ENCODE results near the gene AKAP13. TPM values are rescaled to one million over a fixed set of nuclear protein-coding genes. Genes with fewer than 3 reads are reported as not detected.
A peak's percentile ranks its signal among the peaks of the same experiment; 100 is the strongest.

AKAP13 gene
- total and polyA plus RNA-seq, 2 of the 13 experiments (the other 11 are each of a cell fraction or from before 2014, with no cell fraction given) = 6.7 to 27.1 TPM

- DNase-seq (ENCODE audit: low spot score) = peak; percentile 28
- Histone ChIP-seq H3K27ac (ENCODE audit: extremely low read length, insufficient read depth, low read length) (peak overlapping the region; percentile 83), H4K20me1 (ENCODE audit: insufficient read depth, low read length) (peaks cover 11% of the 10 kb centered on the region), H3K9ac (ENCODE audit: insufficient read depth, low read depth, low read length) (peak overlapping the region; percentile 82), H3K27me3 (ENCODE audit: control insufficient read depth in 1 of 2, insufficient read depth in 2 of 2, low read length in 2 of 2) (no peaks in the 10 kb centered on the region; a peak in 1 of 5 replicates), H3K4me2 (ENCODE audit: low read depth, low read length) (peak overlapping the region; percentile 93), H3K79me2 (ENCODE audit: insufficient read depth, low read length) (peaks cover 35% of the 10 kb centered on the region), H3K9me3 (ENCODE audit: low read length) (no peaks in the 10 kb centered on the region), H3K4me3 (replicated peaks in 1 of 3; ENCODE audit: insufficient read depth in 1 of 3, low read depth in 2 of 3, low read length in 3 of 3) (peak overlapping the region; percentile 80 to 95 (median 94)), H3K36me3 (replicated peaks in 1 of 2; ENCODE audit: control insufficient read depth in 1 of 2, insufficient read depth in 2 of 2, low read length in 2 of 2) (no peaks in the 10 kb centered on the region), H2AFZ (ENCODE audit: low read length) (no peak overlapping the region), H3K4me1 (ENCODE audit: insufficient read depth, low read length) (peaks cover 39% of the 10 kb centered on the region)
- CTCF ChIA-PET (ENCODE audit: low intra/inter-chr PET ratio, low total read pairs) = no interaction called here
- under 1% methylated on average over 24 of the region's 56 CpGs for WGBS (ENCODE audit: low lambda C conversion rate)
- TSS peak; percentile 56 for BruUV-seq (replicated peaks)
- in situ Hi-C loops (cut with HindIII; ENCODE audit: extremely low pct_ligation_motif_present, low pct_unique_long_range_greater_than_20kb) (no loop called here), intact Hi-C loops (cut with micrococcal nuclease; ENCODE audit: unreplicated experiment) (no loop called here)
- POLR2A ChIA-PET = interaction anchor here (0.9 to 1.4 kb wide), 2 partner anchors 16 to 43 kb away, joined by 3 to 4 read pairs; no protein-coding TSS in a partner anchor
- no peak for FAIRE-seq
- ATAC-seq = peak; percentile 72
- no peak for TF ChIP-seq ZNF773 (CRISPR knock-in tag; IDR thresholded peaks at IDR 0.05; ENCODE audit: borderline replicate concordance)
- TF ChIP-seq SRSF9 (IDR thresholded peaks at IDR 0.05; ENCODE audit: borderline replicate concordance, insufficient read depth, low read depth, low read length, poor library complexity, severe bottlenecking) = no peak
- TF ChIP-seq HMGA1 (CRISPR knock-in tag; conservative IDR thresholded peaks at IDR 0.05) = no peak
- TF ChIP-seq ZNF280B (CRISPR knock-in tag; IDR thresholded peaks at IDR 0.05; ENCODE audit: borderline replicate concordance) = no peak
- no peak for TF ChIP-seq SIX4 (CRISPR knock-in tag; IDR thresholded peaks at IDR 0.05)
- TF ChIP-seq HOMEZ (CRISPR knock-in tag; IDR thresholded peaks at IDR 0.05; ENCODE audit: low read depth) = no peak
- TF ChIP-seq FOXJ3 (CRISPR knock-in tag; IDR thresholded peaks at IDR 0.05; ENCODE audit: borderline replicate concordance) = no peak
- no peak for TF ChIP-seq ZNF296 (CRISPR knock-in tag; conservative IDR thresholded peaks at IDR 0.05)
- no peak for TF ChIP-seq NFKBIZ (CRISPR knock-in tag; IDR thresholded peaks at IDR 0.05)
- TF ChIP-seq ZNF709 (CRISPR knock-in tag; IDR thresholded peaks at IDR 0.05) = no peak
- TF ChIP-seq, protein P1, sequence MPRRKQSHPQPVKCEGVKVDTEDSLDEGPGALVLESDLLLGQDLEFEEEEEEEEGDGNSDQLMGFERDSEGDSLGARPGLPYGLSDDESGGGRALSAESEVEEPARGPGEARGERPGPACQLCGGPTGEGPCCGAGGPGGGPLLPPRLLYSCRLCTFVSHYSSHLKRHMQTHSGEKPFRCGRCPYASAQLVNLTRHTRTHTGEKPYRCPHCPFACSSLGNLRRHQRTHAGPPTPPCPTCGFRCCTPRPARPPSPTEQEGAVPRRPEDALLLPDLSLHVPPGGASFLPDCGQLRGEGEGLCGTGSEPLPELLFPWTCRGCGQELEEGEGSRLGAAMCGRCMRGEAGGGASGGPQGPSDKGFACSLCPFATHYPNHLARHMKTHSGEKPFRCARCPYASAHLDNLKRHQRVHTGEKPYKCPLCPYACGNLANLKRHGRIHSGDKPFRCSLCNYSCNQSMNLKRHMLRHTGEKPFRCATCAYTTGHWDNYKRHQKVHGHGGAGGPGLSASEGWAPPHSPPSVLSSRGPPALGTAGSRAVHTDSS (CRISPR knock-in tag; conservative IDR thresholded peaks at IDR 0.05) = no peak
- TF ChIP-seq ZNF556 (CRISPR knock-in tag; IDR thresholded peaks at IDR 0.05; ENCODE audit: borderline replicate concordance) = no peak
- TF ChIP-seq ZNF124 (CRISPR knock-in tag; IDR thresholded peaks at IDR 0.05) = no peak
- no peak for TF ChIP-seq ATF3 (CRISPR knock-in tag; IDR thresholded peaks at IDR 0.05)
- TF ChIP-seq, protein P2, sequence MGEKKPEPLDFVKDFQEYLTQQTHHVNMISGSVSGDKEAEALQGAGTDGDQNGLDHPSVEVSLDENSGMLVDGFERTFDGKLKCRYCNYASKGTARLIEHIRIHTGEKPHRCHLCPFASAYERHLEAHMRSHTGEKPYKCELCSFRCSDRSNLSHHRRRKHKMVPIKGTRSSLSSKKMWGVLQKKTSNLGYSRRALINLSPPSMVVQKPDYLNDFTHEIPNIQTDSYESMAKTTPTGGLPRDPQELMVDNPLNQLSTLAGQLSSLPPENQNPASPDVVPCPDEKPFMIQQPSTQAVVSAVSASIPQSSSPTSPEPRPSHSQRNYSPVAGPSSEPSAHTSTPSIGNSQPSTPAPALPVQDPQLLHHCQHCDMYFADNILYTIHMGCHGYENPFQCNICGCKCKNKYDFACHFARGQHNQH (CRISPR knock-in tag; IDR thresholded peaks at IDR 0.05) = peak; percentile 27; the same call in 1 of the 2 replicates
- TF ChIP-seq NR2C2 (CRISPR knock-in tag; IDR thresholded peaks at IDR 0.05; ENCODE audit: borderline replicate concordance) = peak; percentile 26; the same call in 1 of the 2 replicates
Measured at GRCh38 chr15:85793641-85794597, 413.5 kb downstream of the AKAP13 start.
